Mesodermal cell (in vitro differentiated cells): Measurements from ENCODE around the gene HTT-AS.
"Not testable (repeated sequence)": the region's sequence is repeated elsewhere in the genome, so short reads cannot be mapped to it uniquely, and the experiment has no call there.

Experiments
- H3K27ac ChIP-seq: 2 replicates; pipeline ENCODE4 v1.7.0; 2013; ENCODE audit warnings: mild to moderate bottlenecking, low read depth, low read length, moderate library complexity; ENCODE audit not compliant: severe bottlenecking
- H3K36me3 ChIP-seq: 2 replicates; pipeline ENCODE4 v1.7.1; 2013; ENCODE audit warnings: mild to moderate bottlenecking, low read length, moderate library complexity; ENCODE audit not compliant: control insufficient read depth, insufficient read depth
- H3K4me1 ChIP-seq: one replicate; pipeline ENCODE4 v1.7.1; 2013; ENCODE audit warnings: mild to moderate bottlenecking, low read length; ENCODE audit not compliant: insufficient read depth, control insufficient read depth, poor library complexity, severe bottlenecking
- H3K4me3 ChIP-seq: 2 replicates; pipeline ENCODE4 v1.7.0; 2013; ENCODE audit warnings: low read length, control low read depth, mild to moderate bottlenecking; ENCODE audit not compliant: insufficient read depth, poor library complexity, severe bottlenecking; ENCODE audit errors: extremely low read depth
- H3K9me3 ChIP-seq: 2 replicates; pipeline ENCODE4 v1.7.1; 2013; ENCODE audit warnings: mild to moderate bottlenecking, low read length, moderate library complexity; ENCODE audit not compliant: control insufficient read depth
- WGBS, 2 experiments: methylation state at CpG; one replicate each; pipeline ENCODE4 v1.1.5; 2013; ENCODE audit warnings: missing lambda C conversion rate in 2 of 2; ENCODE audit not compliant: insufficient coverage in 2 of 2; 5-methylcytosine and 5-hydroxymethylcytosine counted together

The HTT-AS gene

GRCh38 chr4:3112609-3113469 is 38.5 kb upstream of the HTT-AS start:
- Histone ChIP-seq H3K4me3 (no peak overlapping the region), H3K27ac (no peak overlapping the region), H3K4me1 (peaks cover 44% of the 10 kb centered on the region), H3K9me3 (no peaks in the 10 kb centered on the region), H3K36me3 (peaks cover 91% of the 10 kb centered on the region)
- WGBS, 2 experiments = 86 to 100% methylated on average over 1 to 3 of the region's 5 CpGs

- 95 to 100% methylated on average over 2 to 3 of the region's 4 CpGs for WGBS, 2 experiments
- H3K4me3 ChIP-seq = no peak overlapping the region
- no peak overlapping the region for H3K27ac ChIP-seq
- no peaks in the 10 kb centered on the region for H3K9me3 ChIP-seq
- peaks cover 51% of the 10 kb centered on the region for H3K4me1 ChIP-seq
- peaks cover 89% of the 10 kb centered on the region for H3K36me3 ChIP-seq
These were observed 37.9 kb upstream of the HTT-AS start for GRCh38 chr4:3112201-3112600.

GRCh38 chr4:3111461-3111860 is 37.1 kb upstream of the HTT-AS start:
- H3K27ac ChIP-seq = peak overlapping the region; percentile 52
- no peak overlapping the region for H3K4me3 ChIP-seq
- WGBS, 2 experiments = 50 to 54% methylated on average over 2 of the region's 5 CpGs
- H3K9me3 ChIP-seq = no peaks in the 10 kb centered on the region
- H3K36me3 ChIP-seq = peaks cover 84% of the 10 kb centered on the region
- H3K4me1 ChIP-seq = peaks cover 55% of the 10 kb centered on the region

DNA sequence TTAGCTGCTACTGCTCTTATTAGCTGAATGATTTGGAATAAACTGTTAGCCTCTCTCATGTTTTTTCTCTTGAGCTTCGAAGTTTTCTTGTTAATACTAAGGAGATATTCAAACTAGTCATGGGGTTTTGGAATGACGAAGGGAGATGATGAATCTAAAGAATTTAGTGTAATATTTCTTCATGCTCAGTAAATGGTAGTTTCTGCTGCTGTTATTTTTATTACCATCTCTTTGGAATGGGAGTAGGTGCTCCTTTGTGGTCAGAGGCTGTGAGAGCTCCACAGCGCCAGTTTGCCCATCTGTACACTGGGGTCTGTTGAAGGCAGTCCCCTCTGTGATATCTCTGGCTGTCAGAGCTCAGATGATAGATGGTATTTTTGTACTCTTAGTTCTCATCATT is 33.9 kb upstream of the HTT-AS start:
- peaks cover 75% of the 10 kb centered on the region for H3K36me3 ChIP-seq
- no peaks in the 10 kb centered on the region for H3K9me3 ChIP-seq
- peaks cover 38% of the 10 kb centered on the region for H3K4me1 ChIP-seq
- 100% methylated on average over 1 of the region's 3 CpGs for WGBS, 2 experiments
- H3K27ac ChIP-seq = peak overlapping the region; percentile 29
- no peak overlapping the region for H3K4me3 ChIP-seq

GRCh38 chr4:3107691-3108121 is 33.4 kb upstream of the HTT-AS start:
- Histone ChIP-seq H3K9me3 (no peaks in the 10 kb centered on the region), H3K4me1 (peaks cover 38% of the 10 kb centered on the region), H3K4me3 (no peak overlapping the region), H3K36me3 (peaks cover 70% of the 10 kb centered on the region), H3K27ac (peak overlapping the region; percentile 29)
- WGBS, 2 experiments = 90 to 98% methylated on average over 4 to 5 of the region's 6 CpGs

- WGBS, 2 experiments = 83 to 100% methylated on average over 3 to 5 of the region's 5 CpGs
- Histone ChIP-seq H3K4me3 (no peak overlapping the region), H3K9me3 (no peaks in the 10 kb centered on the region), H3K4me1 (peaks cover 38% of the 10 kb centered on the region), H3K36me3 (peaks cover 66% of the 10 kb centered on the region), H3K27ac (peak overlapping the region; percentile 36)
These were observed 32.9 kb upstream of the HTT-AS start for GRCh38 chr4:3107271-3107670.

- 6 to 15% methylated on average over 2 to 6 of the region's 7 CpGs for WGBS, 2 experiments
- peaks cover 65% of the 10 kb centered on the region for H3K36me3 ChIP-seq
- no peak overlapping the region for H3K4me3 ChIP-seq
- peaks cover 31% of the 10 kb centered on the region for H3K4me1 ChIP-seq
- H3K27ac ChIP-seq = peak overlapping the region; percentile 36
- no peaks in the 10 kb centered on the region for H3K9me3 ChIP-seq
These were observed 32.2 kb upstream of the HTT-AS start for GRCh38 chr4:3106339-3107186.

DNA sequence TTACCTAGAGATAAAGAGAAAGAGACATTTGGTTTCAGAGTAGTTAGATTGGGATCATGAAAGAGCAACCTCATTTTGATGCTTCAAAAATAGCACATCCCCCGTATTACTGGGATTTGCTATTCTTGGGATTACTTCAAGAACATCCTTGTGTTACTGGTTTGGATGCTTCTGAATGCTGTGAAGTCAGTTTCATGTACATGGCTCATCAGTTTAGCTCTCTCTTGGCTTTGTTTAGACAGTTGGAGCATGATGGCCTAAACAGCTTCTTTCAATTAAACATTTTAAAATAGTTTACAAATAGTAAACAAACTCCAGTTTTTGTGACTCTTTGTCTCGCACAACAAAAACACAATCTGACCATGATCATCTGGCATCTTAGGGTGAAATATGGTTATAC is 24.0 kb upstream of the HTT-AS start:
- peaks cover 54% of the 10 kb centered on the region for H3K36me3 ChIP-seq
- H3K27ac ChIP-seq = no peak overlapping the region
- H3K4me1 ChIP-seq = no peaks in the 10 kb centered on the region
- no peak overlapping the region for H3K4me3 ChIP-seq
- no peaks in the 10 kb centered on the region for H3K9me3 ChIP-seq
- 100% methylated on average over 1 of the region's 2 CpGs; no CpG with 5 or more reads in 1 of the 2 experiments for WGBS, 2 experiments

DNA sequence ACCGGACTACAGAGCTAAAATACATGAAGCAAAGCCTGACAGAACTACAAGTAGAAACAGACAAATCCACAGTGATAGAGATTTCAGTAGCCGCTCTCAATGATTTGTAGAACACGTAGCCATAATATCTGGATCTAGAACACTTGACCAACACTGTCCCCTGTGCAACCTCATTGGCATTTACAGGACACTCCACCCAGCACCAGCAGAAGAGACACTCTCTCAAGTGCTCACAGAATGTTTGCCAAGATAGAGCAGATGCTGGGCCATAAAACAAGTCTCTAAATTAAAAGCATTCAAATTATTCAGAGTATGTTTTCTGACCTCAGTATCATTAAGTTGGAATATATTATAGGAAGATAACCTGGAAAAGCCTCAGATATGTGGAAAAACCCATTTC is 21.9 kb upstream of the HTT-AS start:
- WGBS, 2 experiments = 97 to 100% methylated on average over 1 to 3 of the region's 3 CpGs
- Histone ChIP-seq H3K4me3 (no peak overlapping the region), H3K9me3 (no peaks in the 10 kb centered on the region), H3K4me1 (no peaks in the 10 kb centered on the region), H3K27ac (no peak overlapping the region), H3K36me3 (peaks cover 67% of the 10 kb centered on the region)

- H3K9me3 ChIP-seq, H3K4me1 ChIP-seq, H3K4me3 ChIP-seq, H3K27ac ChIP-seq: not testable (repeated sequence)
- H3K36me3 ChIP-seq = peaks cover 59% of the 10 kb centered on the region
- 97 to 99% methylated on average over 14 to 15 of the region's 28 CpGs for WGBS, 2 experiments
These were observed 20.4 kb upstream of the HTT-AS start for GRCh38 chr4:3094701-3095100.
